ENCODE measurements around the gene SLC44A1.
"Not testable (repeated sequence)": the region's sequence is repeated elsewhere in the genome, so short reads cannot be mapped to it uniquely, and the experiment has no call there.

The SLC44A1 gene

DNA sequence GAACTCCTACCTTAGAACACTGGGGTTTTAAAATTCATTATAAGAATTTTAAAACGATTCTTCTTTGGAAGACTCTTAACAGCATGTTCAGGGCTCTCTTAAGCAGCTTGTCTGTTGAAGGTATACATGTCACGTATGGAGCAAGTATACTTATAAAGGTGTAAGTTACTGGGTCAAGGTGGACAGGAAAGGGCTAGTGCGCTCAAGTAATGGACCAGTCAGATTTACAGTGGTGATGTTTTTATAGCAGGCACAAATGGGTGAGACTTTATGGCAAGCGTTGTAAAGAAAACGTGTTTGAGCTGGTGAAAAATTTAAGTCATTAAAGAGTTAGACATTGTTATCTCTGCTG is 7.9 kb downstream of the SLC44A1 start:
- no peaks in the 10 kb centered on the region for H3K9me3 Mint-ChIP-seq
- H3K4me3 Mint-ChIP-seq, result no peak overlapping the region
- no peaks in the 10 kb centered on the region for H3K27me3 Mint-ChIP-seq
- H3K4me1 Mint-ChIP-seq, result peaks cover 5% of the 10 kb centered on the region
- H3K36me3 Mint-ChIP-seq, result no peaks in the 10 kb centered on the region
- H3K27ac Mint-ChIP-seq, result no peak overlapping the region

DNA sequence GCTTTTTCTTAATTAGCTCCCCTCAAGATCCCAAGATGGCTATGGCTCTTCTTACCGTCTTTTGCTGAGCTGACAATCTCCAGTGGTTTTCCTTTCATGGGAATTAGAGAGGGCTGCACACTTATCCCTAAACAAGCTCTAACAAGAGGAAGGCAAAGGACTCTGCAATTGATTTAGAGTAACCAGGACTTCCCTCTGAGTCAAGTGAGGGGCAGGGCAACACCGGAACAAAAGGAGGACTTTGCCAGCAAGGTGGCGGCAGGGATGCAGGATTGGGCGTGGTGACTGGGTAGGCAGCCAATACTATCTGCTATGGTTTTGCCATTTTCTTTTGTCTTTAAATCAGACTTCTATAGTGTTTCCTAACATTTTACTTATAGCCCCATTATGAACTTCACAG is 9.8 kb downstream of the SLC44A1 start:
- no peak overlapping the region for H3K27ac Mint-ChIP-seq
- no peak overlapping the region for H3K4me3 Mint-ChIP-seq
- no peaks in the 10 kb centered on the region for H3K27me3 Mint-ChIP-seq
- no peaks in the 10 kb centered on the region for H3K36me3 Mint-ChIP-seq
- H3K4me1 Mint-ChIP-seq, result peaks cover 12% of the 10 kb centered on the region
- no peaks in the 10 kb centered on the region for H3K9me3 Mint-ChIP-seq

DNA sequence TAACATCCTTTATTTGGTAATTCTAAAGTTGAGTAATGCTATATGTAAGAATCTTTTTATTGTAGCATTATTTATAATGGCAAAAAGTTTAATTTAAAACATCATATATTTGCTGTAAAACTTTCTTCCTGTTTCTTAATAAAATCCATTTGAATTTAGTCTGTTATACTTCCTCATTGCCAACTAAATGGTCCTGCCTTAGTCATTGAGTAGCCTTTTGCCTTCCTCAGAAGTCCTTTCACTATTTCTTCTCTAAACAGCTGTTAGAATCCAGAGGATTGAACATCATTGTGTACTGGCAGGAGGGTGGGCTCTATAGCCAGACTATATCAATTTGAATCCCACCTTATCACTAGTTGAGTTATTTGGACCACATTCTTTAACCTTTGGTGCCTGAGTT is 11.0 kb downstream of the SLC44A1 start:
- H3K4me3 Mint-ChIP-seq, result no peak overlapping the region
- H3K27me3 Mint-ChIP-seq, result no peaks in the 10 kb centered on the region
- no peak overlapping the region for H3K27ac Mint-ChIP-seq
- H3K4me1 Mint-ChIP-seq, result peaks cover 21% of the 10 kb centered on the region
- no peaks in the 10 kb centered on the region for H3K9me3 Mint-ChIP-seq
- H3K36me3 Mint-ChIP-seq, result no peaks in the 10 kb centered on the region

DNA sequence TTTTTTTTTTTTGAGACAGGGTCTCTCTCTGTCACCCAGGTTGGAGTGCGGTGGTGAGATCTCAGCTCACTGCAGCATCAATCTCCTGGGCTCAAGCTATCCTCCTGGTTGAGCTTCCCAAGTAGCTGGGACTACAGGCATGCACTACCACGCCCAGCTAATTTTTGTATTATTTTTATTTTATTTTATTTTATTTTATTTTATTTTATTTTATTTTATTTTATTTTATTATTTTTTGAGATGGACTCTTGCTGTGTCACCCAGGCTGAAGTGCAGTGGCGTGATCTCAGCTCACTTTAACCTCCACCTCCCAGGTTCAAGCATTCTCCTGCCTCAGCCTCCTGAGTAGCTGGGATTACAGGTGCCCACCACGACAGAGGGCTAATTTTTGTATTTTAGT is 12.1 kb downstream of the SLC44A1 start:
- not testable (repeated sequence) for H3K9me3 Mint-ChIP-seq, H3K27me3 Mint-ChIP-seq, H3K4me3 Mint-ChIP-seq, H3K36me3 Mint-ChIP-seq, H3K27ac Mint-ChIP-seq
- H3K4me1 Mint-ChIP-seq, result peaks cover 25% of the 10 kb centered on the region

DNA sequence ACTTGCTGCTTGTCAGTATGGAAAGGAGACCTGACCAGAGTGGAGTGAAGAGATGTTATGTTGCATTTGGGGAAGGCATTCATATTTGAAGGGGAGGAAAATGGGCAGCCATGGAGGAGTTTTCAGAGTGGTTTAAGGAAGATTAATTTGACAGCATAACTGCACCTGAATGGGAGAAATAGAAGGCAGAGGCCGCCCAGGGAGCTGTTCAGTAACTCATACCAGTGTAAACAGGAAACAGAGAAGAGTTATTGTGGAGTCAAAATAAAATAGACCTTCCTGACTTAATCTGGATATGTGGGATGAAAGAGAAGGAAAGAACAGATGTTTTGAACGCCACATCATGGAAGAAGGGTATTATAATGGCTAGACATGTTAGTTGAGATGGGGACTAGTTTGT is 13.4 kb downstream of the SLC44A1 start:
- no peak overlapping the region for H3K4me3 Mint-ChIP-seq
- H3K4me1 Mint-ChIP-seq, result peaks cover 25% of the 10 kb centered on the region
- no peaks in the 10 kb centered on the region for H3K36me3 Mint-ChIP-seq
- H3K27me3 Mint-ChIP-seq, result no peaks in the 10 kb centered on the region
- H3K27ac Mint-ChIP-seq, result no peak overlapping the region
- no peaks in the 10 kb centered on the region for H3K9me3 Mint-ChIP-seq

DNA sequence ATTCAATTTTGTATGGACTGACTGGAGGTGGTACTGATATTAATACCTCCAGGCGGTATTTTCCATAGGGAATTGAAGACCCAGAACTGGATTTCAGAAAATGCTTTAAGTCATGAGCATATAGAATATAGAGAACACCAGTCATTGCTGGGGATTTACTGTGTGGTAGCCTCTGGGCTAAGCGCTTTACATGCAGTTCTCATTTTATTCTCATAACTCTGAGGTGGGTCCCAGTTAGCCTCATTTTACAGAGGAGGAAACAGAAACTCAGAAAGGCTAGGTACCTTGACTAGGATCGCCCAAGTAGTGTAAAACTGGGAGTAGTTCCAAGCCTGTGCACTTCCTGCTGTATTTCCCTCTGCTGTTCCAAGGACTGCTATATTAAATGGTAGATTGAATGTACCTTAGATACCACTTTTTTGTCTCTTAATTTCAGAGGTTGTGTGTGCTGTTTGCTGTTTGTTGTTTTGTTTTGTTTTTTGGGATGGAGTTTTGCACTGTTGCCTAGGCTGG is 13.8 kb downstream of the SLC44A1 start:
- Mint-ChIP-seq H3K4me1 (peaks cover 25% of the 10 kb centered on the region), H3K36me3 (no peaks in the 10 kb centered on the region), H3K9me3 (no peaks in the 10 kb centered on the region), H3K27ac (no peak overlapping the region), H3K4me3 (no peak overlapping the region), H3K27me3 (no peaks in the 10 kb centered on the region)

DNA sequence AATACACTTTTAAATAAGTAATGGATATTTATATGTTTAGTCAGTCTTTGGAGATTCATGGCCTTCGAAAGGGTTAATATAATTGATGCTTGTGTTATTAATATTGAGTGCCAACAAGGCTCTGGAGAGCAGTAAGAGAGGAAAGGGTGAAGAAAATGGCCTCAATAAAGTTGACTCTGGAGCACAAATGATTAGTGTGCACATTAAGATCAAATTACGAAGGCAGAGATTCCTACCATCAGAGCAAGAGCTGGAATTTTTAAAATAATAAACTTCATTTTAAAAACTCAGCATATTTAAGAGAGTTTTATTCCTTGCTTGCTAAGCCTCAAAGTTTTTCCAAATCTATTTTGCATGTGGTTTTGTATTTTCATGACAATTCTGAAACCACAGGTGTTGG is 14.8 kb downstream of the SLC44A1 start:
- H3K27ac Mint-ChIP-seq, result no peak overlapping the region
- H3K4me1 Mint-ChIP-seq, result peaks cover 31% of the 10 kb centered on the region
- H3K9me3 Mint-ChIP-seq, result no peaks in the 10 kb centered on the region
- H3K36me3 Mint-ChIP-seq, result peaks cover 3% of the 10 kb centered on the region
- H3K27me3 Mint-ChIP-seq, result no peaks in the 10 kb centered on the region
- H3K4me3 Mint-ChIP-seq, result no peak overlapping the region

DNA sequence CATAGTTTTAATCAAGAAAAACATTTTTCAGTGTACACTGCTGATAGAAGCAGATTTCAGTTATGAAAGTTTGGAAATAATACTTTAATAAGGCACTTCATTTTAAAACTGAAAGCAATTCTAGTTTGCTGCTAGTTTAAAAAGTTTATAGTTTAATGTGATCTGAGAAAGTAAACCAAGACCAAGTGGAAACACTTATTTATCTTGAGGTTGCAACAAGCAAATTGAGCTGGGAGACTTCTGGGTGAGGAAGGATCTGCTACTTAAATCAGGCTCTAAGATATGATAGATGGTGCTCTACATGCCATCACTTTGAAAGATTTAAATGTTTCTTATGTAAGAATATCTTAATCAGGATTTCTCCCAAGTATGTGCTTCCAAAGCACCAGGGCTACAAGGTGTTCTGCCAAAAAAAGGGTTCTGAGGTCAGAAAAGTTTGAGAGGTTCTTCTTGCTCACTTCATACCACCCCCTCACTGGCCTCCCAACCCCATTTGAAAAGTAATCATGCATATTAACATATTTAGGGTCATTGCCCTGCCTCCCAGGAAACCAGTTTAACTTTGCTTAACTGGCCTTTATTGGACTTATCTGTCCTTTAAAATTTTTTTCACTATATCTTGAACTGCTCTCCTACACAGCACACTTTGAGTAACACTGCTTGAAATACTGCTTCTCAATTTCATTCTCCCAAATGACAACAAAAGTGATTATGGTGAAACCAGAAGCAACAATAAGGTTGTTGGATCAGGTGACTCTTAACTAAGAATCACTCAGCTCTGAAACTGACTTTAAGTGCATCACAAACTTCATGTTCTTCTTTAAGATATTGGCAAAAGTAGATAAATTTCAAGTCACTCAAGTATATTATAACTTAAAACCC is 15.5 kb downstream of the SLC44A1 start:
- Mint-ChIP-seq H3K9me3 (no peaks in the 10 kb centered on the region), H3K27me3 (no peaks in the 10 kb centered on the region), H3K4me1 (peaks cover 34% of the 10 kb centered on the region), H3K27ac (no peak overlapping the region), H3K4me3 (no peak overlapping the region), H3K36me3 (peaks cover 3% of the 10 kb centered on the region)

DNA sequence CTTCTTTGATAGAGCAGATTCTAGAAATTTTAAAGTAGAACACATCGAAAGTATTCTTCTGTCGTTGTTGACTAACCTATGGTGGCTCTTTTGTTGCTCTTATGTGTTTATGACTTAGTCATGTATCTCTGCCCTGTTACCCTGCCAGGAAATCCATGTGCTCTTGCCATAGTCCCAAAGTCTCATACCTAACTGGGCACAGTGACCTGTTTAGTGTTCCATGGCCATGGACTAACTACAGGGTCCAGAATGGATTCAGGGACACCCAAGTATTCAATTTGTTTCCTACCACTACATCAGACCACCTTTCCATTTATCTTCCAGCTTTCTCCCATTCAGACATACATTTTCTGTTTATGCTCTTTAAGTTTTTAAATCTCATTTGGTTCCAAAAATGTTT is 18.0 kb downstream of the SLC44A1 start:
- H3K27ac Mint-ChIP-seq, result no peak overlapping the region
- no peak overlapping the region for H3K4me3 Mint-ChIP-seq
- peaks cover 31% of the 10 kb centered on the region for H3K4me1 Mint-ChIP-seq
- H3K36me3 Mint-ChIP-seq, result peaks cover 10% of the 10 kb centered on the region
- peaks cover 8% of the 10 kb centered on the region for H3K9me3 Mint-ChIP-seq
- no peaks in the 10 kb centered on the region for H3K27me3 Mint-ChIP-seq

DNA sequence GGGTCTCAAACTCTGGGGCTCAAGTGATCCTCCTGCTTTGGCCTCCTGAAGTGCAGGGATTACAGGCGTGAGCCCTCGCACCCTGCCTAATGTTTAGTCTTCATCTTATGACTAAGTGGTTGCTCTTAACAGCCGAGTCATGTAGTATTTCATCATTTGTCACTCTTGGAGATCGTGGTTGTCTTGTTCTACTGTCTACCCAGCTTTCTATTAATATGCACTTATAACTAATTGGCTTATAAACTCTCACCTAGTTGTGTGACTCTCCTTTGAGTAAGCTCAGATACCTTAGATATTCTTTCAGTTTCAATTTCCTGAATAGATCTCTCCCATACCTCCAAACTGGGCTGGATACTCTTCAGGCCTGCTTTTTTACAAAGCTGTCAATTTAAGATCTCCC is 19.9 kb downstream of the SLC44A1 start:
- no peaks in the 10 kb centered on the region for H3K27me3 Mint-ChIP-seq
- peaks cover 11% of the 10 kb centered on the region for H3K36me3 Mint-ChIP-seq
- peaks cover 8% of the 10 kb centered on the region for H3K9me3 Mint-ChIP-seq
- peaks cover 21% of the 10 kb centered on the region for H3K4me1 Mint-ChIP-seq
- H3K27ac Mint-ChIP-seq, result no peak overlapping the region
- no peak overlapping the region for H3K4me3 Mint-ChIP-seq

DNA sequence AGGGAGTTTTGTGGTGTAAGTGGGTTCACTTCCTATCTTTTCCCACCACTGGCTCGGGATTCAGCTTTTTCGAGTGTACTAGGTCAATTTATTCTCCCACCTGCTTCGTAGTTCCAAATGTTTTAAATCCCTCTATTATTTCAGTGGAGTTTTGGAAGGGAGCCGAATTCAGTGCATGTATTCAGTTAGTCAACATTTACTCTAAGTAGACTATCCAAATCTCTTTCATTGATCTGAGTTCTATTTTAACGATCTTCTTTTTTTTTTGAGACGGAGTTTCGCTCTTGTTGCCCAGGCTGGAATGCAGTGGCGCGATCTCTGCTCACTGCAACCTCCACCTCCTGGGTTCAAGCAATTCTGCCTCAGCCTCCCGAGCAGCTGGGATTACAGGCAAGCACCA is 23.8 kb downstream of the SLC44A1 start:
- not testable (repeated sequence) for H3K27me3 Mint-ChIP-seq, H3K4me3 Mint-ChIP-seq, H3K27ac Mint-ChIP-seq, H3K9me3 Mint-ChIP-seq
- Mint-ChIP-seq H3K4me1 (peaks cover 22% of the 10 kb centered on the region), H3K36me3 (peaks cover 13% of the 10 kb centered on the region)

DNA sequence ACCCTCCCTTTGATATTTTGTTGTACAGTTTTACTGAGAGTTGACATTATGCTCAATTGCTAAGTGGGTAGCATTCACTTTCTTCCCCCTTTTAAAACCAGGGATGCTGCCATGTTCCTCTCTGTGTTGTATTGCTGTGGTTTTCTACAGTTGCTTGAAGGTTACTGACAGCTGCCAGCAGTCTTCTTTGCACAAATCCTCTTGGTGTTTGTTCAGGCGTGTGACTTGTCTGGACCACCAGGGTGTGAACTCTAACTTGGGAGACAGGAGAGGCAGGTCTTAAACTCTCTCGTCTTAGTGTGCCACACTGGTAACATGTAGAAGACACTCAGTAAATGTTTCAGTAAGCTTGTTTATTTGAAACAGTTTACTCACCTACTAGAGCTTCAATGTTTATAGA is 25.1 kb downstream of the SLC44A1 start:
- H3K27ac Mint-ChIP-seq, result no peak overlapping the region
- H3K27me3 Mint-ChIP-seq, result no peaks in the 10 kb centered on the region
- peaks cover 13% of the 10 kb centered on the region for H3K36me3 Mint-ChIP-seq
- peaks cover 17% of the 10 kb centered on the region for H3K4me1 Mint-ChIP-seq
- H3K4me3 Mint-ChIP-seq, result no peak overlapping the region
- peaks cover 8% of the 10 kb centered on the region for H3K9me3 Mint-ChIP-seq

DNA sequence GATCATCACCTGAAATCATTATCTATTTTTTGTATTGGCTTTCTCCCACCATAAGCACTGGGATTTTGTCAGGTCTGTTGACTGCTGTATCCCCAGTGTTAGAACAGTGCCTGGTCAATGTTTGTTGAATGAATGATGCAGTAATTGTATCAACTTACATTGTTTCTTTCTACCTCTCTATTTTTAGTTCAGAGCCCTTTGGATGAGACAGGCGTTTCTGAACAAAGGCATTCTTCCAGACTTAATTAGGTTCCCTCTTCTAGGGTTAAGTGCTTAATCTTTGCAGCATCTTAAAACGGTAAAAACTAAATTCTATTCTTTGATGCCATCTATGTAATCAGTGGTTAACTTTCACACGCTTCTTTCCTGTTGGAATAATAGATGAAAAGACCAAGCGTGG is 26.3 kb downstream of the SLC44A1 start:
- peaks cover 10% of the 10 kb centered on the region for H3K36me3 Mint-ChIP-seq
- peaks cover 8% of the 10 kb centered on the region for H3K9me3 Mint-ChIP-seq
- H3K4me1 Mint-ChIP-seq, result peaks cover 17% of the 10 kb centered on the region
- H3K4me3 Mint-ChIP-seq, result no peak overlapping the region
- H3K27ac Mint-ChIP-seq, result no peak overlapping the region
- H3K27me3 Mint-ChIP-seq, result no peaks in the 10 kb centered on the region

DNA sequence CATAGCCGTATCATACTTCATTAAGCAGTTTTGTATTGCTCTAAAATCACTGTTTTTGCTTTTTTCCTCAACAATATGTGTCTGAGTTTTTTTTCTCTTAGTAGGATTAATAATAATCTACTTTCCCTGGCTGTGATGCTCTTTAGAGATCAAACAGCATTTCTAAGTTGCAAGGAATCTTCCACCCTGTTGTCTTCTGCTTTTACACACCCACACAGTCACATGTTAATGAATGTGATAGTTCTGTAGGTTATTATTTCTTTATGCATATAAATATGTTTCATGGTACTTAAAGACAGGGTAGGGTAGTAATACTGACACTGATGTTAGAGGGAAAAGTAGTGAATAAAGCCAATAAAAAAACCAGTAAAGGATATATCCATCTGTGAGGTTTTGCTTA is 29.3 kb downstream of the SLC44A1 start:
- peaks cover 17% of the 10 kb centered on the region for H3K4me1 Mint-ChIP-seq
- peaks cover 9% of the 10 kb centered on the region for H3K36me3 Mint-ChIP-seq
- H3K27ac Mint-ChIP-seq, result no peak overlapping the region
- H3K4me3 Mint-ChIP-seq, result no peak overlapping the region
- H3K27me3 Mint-ChIP-seq, result no peaks in the 10 kb centered on the region
- H3K9me3 Mint-ChIP-seq, result no peaks in the 10 kb centered on the region

DNA sequence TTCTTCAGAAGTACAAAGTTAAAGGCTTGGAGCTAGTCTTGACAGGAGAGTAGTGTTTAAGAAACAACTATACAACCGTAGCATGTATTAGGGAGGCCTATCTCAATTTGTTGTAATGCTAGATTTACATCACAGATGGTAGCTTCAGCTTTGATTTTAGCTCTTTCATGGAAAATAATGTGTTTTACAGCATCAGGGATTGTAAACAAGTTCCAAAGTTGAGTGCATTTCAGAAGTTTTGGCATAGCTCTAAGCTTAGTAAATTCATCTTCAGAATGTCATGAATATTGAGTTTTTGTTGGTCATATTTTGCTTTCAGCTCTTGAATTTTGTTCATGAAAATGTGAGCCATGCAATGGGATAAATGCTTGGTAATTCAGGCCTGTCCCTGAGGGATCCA is 30.7 kb downstream of the SLC44A1 start:
- no peak overlapping the region for H3K4me3 Mint-ChIP-seq

DNA sequence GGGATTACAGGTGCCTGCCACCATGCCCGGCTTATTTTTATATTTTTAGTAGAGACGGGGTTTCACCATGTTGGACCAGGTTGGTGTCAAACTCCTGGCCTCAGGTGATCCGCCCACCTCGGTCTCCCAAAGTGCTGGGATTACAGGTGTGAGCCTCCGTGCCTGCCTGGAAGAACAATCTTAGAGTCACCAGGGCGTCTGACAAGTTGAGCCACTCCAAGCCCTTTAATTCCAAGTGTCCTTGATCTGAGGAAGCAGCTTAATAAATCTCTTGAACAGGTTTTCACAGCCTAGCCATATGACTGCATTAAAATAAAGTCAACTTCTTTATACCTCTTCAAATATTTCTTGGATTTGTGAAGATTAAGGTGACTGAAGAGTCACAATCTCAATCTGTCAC is 31.5 kb downstream of the SLC44A1 start:
- H3K4me3 Mint-ChIP-seq, result no peak overlapping the region
- no peaks in the 10 kb centered on the region for H3K9me3 Mint-ChIP-seq
- no peak overlapping the region for H3K27ac Mint-ChIP-seq

More for the DNA sequence above, 30.7 kb downstream of the SLC44A1 start:
- no peaks in the 10 kb centered on the region for H3K9me3 Mint-ChIP-seq
- no peaks in the 10 kb centered on the region for H3K27me3 Mint-ChIP-seq
- peaks cover 9% of the 10 kb centered on the region for H3K36me3 Mint-ChIP-seq
- H3K4me1 Mint-ChIP-seq, result peaks cover 16% of the 10 kb centered on the region
- H3K27ac Mint-ChIP-seq, result no peak overlapping the region

DNA sequence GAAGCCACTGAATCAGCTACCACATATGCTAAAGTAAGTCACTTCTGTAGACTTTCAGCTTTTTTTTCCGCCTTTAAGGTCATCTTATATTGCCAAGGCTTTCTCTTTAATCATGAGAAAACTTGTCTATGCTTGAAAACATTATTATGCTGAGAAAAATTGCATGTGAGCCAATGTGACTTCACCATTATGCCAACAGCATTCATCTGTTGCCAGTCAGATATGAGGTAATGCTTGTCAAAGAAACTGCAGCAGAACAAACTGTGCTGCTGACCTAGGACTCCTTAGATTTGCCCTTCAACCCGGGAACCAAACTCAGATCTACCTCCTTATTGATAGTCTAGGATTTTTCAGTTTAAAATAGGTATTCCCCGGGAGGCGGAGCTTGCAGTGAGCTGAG is 34.3 kb downstream of the SLC44A1 start:
- Mint-ChIP-seq H3K27ac (no peak overlapping the region), H3K4me3 (no peak overlapping the region), H3K4me1 (peaks cover 7% of the 10 kb centered on the region), H3K36me3 (peaks cover 4% of the 10 kb centered on the region), H3K9me3 (no peaks in the 10 kb centered on the region), H3K27me3 (no peaks in the 10 kb centered on the region)

More for the DNA sequence above, 31.5 kb downstream of the SLC44A1 start:
- H3K36me3 Mint-ChIP-seq, result peaks cover 9% of the 10 kb centered on the region
- peaks cover 8% of the 10 kb centered on the region for H3K4me1 Mint-ChIP-seq
- no peaks in the 10 kb centered on the region for H3K27me3 Mint-ChIP-seq
